Measurements from ENCODE around the gene BANK1.

The BANK1 gene

GRCh38 chr4:101911616-101912015 lies 121.1 kb downstream of the BANK1 start:
- no peak for DNase-seq (ENCODE audit: extremely low spot score)
- ChIA-PET CTCF (interaction anchor here (1.1 kb wide), 1 partner anchor 32 kb away, joined by 3 read pairs; no protein-coding TSS in a partner anchor), POLR2A (no interaction called here)
- TF ChIP-seq, protein P1, sequence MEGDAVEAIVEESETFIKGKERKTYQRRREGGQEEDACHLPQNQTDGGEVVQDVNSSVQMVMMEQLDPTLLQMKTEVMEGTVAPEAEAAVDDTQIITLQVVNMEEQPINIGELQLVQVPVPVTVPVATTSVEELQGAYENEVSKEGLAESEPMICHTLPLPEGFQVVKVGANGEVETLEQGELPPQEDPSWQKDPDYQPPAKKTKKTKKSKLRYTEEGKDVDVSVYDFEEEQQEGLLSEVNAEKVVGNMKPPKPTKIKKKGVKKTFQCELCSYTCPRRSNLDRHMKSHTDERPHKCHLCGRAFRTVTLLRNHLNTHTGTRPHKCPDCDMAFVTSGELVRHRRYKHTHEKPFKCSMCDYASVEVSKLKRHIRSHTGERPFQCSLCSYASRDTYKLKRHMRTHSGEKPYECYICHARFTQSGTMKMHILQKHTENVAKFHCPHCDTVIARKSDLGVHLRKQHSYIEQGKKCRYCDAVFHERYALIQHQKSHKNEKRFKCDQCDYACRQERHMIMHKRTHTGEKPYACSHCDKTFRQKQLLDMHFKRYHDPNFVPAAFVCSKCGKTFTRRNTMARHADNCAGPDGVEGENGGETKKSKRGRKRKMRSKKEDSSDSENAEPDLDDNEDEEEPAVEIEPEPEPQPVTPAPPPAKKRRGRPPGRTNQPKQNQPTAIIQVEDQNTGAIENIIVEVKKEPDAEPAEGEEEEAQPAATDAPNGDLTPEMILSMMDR (IDR thresholded peaks at IDR 0.05; ENCODE audit: control extremely low read depth, extremely low read depth, low read depth, missing control alignments), result no peak

GRCh38 chr4:101914761-101915160 lies 124.2 kb downstream of the BANK1 start:
- no peak for DNase-seq (ENCODE audit: extremely low spot score)
- CTCF ChIA-PET, result interaction anchor here (1.0 to 2.0 kb wide), 2 partner anchors 10 to 17 kb away, joined by 3 to 4 read pairs; no protein-coding TSS in a partner anchor
- POLR2A ChIA-PET, result no interaction called here
- TF ChIP-seq, protein P1 (IDR thresholded peaks at IDR 0.05; ENCODE audit: control extremely low read depth, extremely low read depth, low read depth, missing control alignments), result no peak

DNA sequence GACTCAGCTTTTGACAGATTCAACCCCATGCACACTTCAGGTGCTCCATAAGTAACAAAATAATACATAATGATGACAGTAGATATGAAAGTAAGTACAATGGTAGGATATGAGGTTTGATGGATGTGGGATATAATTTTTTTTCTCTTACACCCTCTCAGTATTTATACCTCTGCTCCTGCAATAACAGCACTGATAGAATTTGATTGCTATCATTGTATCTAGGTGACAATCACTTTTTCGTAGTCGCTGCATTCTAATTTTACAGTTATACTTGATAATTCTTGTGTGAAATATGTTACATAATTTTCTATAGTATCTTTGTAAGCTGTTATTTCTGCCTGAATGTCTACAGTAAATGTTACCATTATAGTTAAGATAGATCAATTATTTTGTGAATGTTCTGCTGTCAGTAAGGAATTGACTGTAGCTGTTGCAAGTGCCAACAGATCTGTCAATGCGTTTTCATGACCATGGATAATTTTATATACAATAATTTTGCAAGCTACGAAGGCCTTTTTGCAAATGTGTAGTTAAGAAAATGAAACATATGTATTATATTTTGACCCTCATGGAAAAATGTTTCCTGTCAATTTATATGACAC lies 128.9 kb downstream of the BANK1 start:
- ChIA-PET POLR2A (no interaction called here), CTCF (interaction anchor here (0.9 kb wide), 1 partner anchor 23 kb away, joined by 3 read pairs; no protein-coding TSS in a partner anchor)
- TF ChIP-seq, protein P1 (IDR thresholded peaks at IDR 0.05; ENCODE audit: control extremely low read depth, extremely low read depth, low read depth, missing control alignments), result no peak

DNA sequence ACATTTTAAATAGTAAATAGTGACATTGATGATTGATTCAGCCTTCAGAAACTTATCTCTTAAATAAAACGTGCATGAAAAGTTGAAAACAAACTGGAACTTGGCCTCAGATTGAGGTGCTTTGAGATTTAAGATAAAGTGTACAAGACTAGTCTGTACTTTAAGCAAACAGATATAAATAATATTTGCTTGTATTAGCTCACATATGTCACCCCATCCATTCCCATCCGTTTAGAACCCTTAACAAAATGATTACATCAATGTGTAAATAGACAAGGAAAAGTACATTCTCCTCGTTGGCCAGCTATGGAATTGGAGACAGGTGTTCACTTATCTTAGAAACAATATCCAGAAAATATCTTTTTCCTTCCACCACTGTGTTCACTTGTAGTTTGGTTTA lies 130.8 kb downstream of the BANK1 start:
- no peak for DNase-seq (ENCODE audit: extremely low spot score)
- ChIA-PET CTCF (no interaction called here), POLR2A (no interaction called here)
- TF ChIP-seq, protein P1 (IDR thresholded peaks at IDR 0.05; ENCODE audit: control extremely low read depth, extremely low read depth, low read depth, missing control alignments), result no peak

More for the DNA sequence above, 128.9 kb downstream of the BANK1 start:
- DNase-seq (ENCODE audit: extremely low spot score), result no peak

DNA sequence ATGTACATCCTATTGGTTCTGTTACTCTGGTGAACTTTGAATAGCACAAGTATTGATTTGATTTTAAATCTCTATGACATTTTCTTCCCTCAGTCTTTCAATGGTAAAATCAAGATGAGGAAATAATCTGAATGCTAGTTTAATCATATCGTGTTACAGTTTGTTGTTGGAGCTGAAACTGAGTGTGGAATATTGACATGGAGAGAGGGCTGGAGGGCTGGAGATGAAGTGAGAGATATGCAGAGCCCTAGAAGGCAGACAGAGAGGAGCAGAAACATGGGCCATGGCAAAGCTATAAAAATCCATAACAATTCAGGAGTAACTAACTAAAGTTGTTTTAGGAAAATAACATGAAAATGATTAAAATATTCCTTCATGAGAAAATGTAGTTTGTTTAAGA lies 141.1 kb downstream of the BANK1 start:
- POLR2A ChIA-PET, result no interaction called here
- CTCF ChIA-PET, result interaction anchor here (0.8 kb wide), 1 partner anchor 18 kb away, joined by 3 read pairs; no protein-coding TSS in a partner anchor

DNA sequence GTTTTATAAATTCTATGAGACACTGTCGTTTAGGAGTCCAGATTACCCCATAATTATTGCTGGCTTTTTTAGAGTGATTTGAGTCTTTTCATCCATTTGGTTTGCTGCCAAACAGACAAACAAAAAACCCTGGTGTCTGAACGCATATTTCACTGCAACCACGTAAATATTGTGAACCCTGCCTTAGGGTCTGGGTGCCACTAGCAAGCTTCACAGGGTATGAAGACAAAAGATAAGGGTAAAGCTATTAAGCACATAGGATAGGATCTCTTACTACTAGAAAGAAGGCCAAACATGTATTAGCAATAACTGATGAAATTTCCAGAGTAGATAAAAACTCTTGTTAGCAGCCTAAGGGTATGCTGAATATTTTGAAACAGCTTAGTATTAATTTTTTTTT lies 143.3 kb downstream of the BANK1 start:
- DNase-seq (ENCODE audit: extremely low spot score), result no peak
- TF ChIP-seq, protein P1 (IDR thresholded peaks at IDR 0.05; ENCODE audit: control extremely low read depth, extremely low read depth, low read depth, missing control alignments), result no peak
- ChIA-PET POLR2A (no interaction called here), CTCF (interaction anchor here (0.8 to 1.5 kb wide), 5 partner anchors 8 to 52 kb away, joined by 3 to 5 read pairs (median 3); no protein-coding TSS in a partner anchor)

More for the DNA sequence above, 141.1 kb downstream of the BANK1 start:
- DNase-seq (ENCODE audit: extremely low spot score), result no peak
- TF ChIP-seq, protein P1 (IDR thresholded peaks at IDR 0.05; ENCODE audit: control extremely low read depth, extremely low read depth, low read depth, missing control alignments), result no peak
